ENCODE measurements around the gene CAMTA2. TPM values are rescaled to one million over a fixed set of nuclear protein-coding genes. Genes with fewer than 3 reads are reported as not detected.

CAMTA2 gene
- total and polyA plus RNA-seq, 2 experiments from 2014 or later = 4.4 to 8.7 TPM

DNA sequence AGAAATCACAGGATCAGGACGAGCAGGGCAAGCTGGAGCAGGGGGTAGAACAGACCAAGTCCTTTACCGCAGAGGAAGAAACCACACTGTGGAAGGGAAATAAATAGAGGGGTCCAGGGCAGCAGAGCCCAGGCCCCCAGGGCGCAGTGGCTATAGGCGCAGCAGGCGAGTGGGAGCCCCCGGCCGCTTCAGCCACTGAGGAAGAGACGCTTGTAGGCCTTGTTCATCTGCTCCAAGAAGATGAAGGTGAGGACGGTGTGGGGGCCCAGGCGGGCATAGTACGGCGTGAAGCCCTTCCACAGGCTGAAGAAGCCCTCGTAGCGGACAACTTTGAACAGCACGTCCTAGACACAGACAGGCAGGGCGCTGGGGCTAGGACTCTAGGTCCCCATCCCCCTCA is 49.9 kb downstream of the CAMTA2 start:
- peaks cover 59% of the 10 kb centered on the region for H3K36me3 Mint-ChIP-seq (ENCODE audit: low read depth)
- no peaks in the 10 kb centered on the region for H3K9me2 ChIP-seq (ENCODE audit: insufficient read depth)
- H3K4me1 Mint-ChIP-seq = peaks cover 37% of the 10 kb centered on the region

More for the DNA sequence above, 49.9 kb downstream of the CAMTA2 start:
- H2AFZ ChIP-seq = no peak overlapping the region
- H3K27ac ChIP-seq (ENCODE audit: low read depth) = no peak overlapping the region
- no peaks in the 10 kb centered on the region for H3K27me3 ChIP-seq (ENCODE audit: insufficient read depth)
- 0 out of 3 replicates have a peak overlapping the region, but pooled peaks have one; percentile 5 for H3K4me3 Mint-ChIP-seq
- no peak overlapping the region for H3K4me2 ChIP-seq
- DNase-seq (ENCODE audit: low spot score) (no peak), ATAC-seq (no peak)
- peaks cover 16% of the 10 kb centered on the region for H3K27me3 Mint-ChIP-seq (ENCODE audit: insufficient read depth, low read depth, poor library complexity)
- no peak overlapping the region for H3K4me3 ChIP-seq
- H3K27ac Mint-ChIP-seq = no peak overlapping the region
- no peaks in the 10 kb centered on the region for H3K9me3 Mint-ChIP-seq
- no peaks in the 10 kb centered on the region; the same call in 1 of the 2 replicates for H3K36me3 ChIP-seq (ENCODE audit: insufficient read depth)
- H3F3A ChIP-seq (replicated peaks; ENCODE audit: low read depth) = peaks cover 24% of the 10 kb centered on the region
- H4K20me1 ChIP-seq (replicated peaks; ENCODE audit: insufficient read depth) = peaks cover 12% of the 10 kb centered on the region; the same call in 1 of the 2 replicates
- TF ChIP-seq ZNF114 (CRISPR knock-in tag; IDR thresholded peaks at IDR 0.05) = no peak
- TF ChIP-seq, protein P1, sequence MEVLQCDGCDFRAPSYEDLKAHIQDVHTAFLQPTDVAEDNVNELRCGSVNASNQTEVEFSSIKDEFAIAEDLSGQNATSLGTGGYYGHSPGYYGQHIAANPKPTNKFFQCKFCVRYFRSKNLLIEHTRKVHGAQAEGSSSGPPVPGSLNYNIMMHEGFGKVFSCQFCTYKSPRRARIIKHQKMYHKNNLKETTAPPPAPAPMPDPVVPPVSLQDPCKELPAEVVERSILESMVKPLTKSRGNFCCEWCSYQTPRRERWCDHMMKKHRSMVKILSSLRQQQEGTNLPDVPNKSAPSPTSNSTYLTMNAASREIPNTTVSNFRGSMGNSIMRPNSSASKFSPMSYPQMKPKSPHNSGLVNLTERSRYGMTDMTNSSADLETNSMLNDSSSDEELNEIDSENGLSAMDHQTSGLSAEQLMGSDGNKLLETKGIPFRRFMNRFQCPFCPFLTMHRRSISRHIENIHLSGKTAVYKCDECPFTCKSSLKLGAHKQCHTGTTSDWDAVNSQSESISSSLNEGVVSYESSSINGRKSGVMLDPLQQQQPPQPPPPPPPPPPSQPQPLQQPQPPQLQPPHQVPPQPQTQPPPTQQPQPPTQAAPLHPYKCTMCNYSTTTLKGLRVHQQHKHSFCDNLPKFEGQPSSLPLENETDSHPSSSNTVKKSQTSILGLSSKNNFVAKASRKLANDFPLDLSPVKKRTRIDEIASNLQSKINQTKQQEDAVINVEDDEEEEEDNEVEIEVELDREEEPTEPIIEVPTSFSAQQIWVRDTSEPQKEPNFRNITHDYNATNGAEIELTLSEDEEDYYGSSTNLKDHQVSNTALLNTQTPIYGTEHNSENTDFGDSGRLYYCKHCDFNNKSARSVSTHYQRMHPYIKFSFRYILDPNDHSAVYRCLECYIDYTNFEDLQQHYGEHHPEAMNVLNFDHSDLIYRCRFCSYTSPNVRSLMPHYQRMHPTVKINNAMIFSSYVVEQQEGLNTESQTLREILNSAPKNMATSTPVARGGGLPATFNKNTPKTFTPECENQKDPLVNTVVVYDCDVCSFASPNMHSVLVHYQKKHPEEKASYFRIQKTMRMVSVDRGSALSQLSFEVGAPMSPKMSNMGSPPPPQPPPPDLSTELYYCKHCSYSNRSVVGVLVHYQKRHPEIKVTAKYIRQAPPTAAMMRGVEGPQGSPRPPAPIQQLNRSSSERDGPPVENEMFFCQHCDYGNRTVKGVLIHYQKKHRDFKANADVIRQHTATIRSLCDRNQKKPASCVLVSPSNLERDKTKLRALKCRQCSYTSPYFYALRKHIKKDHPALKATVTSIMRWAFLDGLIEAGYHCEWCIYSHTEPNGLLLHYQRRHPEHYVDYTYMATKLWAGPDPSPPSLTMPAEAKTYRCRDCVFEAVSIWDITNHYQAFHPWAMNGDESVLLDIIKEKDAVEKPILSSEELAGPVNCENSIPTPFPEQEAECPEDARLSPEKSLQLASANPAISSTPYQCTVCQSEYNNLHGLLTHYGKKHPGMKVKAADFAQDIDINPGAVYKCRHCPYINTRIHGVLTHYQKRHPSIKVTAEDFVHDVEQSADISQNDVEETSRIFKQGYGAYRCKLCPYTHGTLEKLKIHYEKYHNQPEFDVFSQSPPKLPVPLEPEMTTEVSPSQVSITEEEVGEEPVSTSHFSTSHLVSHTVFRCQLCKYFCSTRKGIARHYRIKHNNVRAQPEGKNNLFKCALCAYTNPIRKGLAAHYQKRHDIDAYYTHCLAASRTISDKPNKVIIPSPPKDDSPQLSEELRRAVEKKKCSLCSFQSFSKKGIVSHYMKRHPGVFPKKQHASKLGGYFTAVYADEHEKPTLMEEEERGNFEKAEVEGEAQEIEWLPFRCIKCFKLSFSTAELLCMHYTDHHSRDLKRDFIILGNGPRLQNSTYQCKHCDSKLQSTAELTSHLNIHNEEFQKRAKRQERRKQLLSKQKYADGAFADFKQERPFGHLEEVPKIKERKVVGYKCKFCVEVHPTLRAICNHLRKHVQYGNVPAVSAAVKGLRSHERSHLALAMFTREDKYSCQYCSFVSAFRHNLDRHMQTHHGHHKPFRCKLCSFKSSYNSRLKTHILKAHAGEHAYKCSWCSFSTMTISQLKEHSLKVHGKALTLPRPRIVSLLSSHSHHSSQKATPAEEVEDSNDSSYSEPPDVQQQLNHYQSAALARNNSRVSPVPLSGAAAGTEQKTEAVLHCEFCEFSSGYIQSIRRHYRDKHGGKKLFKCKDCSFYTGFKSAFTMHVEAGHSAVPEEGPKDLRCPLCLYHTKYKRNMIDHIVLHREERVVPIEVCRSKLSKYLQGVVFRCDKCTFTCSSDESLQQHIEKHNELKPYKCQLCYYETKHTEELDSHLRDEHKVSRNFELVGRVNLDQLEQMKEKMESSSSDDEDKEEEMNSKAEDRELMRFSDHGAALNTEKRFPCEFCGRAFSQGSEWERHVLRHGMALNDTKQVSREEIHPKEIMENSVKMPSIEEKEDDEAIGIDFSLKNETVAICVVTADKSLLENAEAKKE (CRISPR knock-in tag; IDR thresholded peaks at IDR 0.05) = no peak
- TF ChIP-seq ZNF331 (CRISPR knock-in tag; IDR thresholded peaks at IDR 0.05; ENCODE audit: low read depth) = no peak
- no peak for TF ChIP-seq CREB1 (CRISPR knock-in tag; IDR thresholded peaks at IDR 0.05; ENCODE audit: low read depth)
- TF ChIP-seq EZH2phosphoT487 (IDR thresholded peaks at IDR 0.05; ENCODE audit: unreplicated experiment) = no peak
- no peak for TF ChIP-seq EZH2 (IDR thresholded peaks at IDR 0.05; ENCODE audit: low read depth, unreplicated experiment)
- TF ChIP-seq STAT1 (IDR thresholded peaks at IDR 0.05; ENCODE audit: unreplicated experiment) = no peak
- no peak for TF ChIP-seq NANOG (IDR thresholded peaks at IDR 0.05; ENCODE audit: borderline replicate concordance)
- TF ChIP-seq JUNB (IDR thresholded peaks at IDR 0.05; ENCODE audit: unreplicated experiment) = no peak
- TF ChIP-seq, protein P2, sequence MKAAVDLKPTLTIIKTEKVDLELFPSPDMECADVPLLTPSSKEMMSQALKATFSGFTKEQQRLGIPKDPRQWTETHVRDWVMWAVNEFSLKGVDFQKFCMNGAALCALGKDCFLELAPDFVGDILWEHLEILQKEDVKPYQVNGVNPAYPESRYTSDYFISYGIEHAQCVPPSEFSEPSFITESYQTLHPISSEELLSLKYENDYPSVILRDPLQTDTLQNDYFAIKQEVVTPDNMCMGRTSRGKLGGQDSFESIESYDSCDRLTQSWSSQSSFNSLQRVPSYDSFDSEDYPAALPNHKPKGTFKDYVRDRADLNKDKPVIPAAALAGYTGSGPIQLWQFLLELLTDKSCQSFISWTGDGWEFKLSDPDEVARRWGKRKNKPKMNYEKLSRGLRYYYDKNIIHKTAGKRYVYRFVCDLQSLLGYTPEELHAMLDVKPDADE (IDR thresholded peaks at IDR 0.05) = no peak
- TF ChIP-seq POLR2AphosphoS5 (IDR thresholded peaks at IDR 0.05; ENCODE audit: low read depth) = no peak
- TF ChIP-seq, protein P3, sequence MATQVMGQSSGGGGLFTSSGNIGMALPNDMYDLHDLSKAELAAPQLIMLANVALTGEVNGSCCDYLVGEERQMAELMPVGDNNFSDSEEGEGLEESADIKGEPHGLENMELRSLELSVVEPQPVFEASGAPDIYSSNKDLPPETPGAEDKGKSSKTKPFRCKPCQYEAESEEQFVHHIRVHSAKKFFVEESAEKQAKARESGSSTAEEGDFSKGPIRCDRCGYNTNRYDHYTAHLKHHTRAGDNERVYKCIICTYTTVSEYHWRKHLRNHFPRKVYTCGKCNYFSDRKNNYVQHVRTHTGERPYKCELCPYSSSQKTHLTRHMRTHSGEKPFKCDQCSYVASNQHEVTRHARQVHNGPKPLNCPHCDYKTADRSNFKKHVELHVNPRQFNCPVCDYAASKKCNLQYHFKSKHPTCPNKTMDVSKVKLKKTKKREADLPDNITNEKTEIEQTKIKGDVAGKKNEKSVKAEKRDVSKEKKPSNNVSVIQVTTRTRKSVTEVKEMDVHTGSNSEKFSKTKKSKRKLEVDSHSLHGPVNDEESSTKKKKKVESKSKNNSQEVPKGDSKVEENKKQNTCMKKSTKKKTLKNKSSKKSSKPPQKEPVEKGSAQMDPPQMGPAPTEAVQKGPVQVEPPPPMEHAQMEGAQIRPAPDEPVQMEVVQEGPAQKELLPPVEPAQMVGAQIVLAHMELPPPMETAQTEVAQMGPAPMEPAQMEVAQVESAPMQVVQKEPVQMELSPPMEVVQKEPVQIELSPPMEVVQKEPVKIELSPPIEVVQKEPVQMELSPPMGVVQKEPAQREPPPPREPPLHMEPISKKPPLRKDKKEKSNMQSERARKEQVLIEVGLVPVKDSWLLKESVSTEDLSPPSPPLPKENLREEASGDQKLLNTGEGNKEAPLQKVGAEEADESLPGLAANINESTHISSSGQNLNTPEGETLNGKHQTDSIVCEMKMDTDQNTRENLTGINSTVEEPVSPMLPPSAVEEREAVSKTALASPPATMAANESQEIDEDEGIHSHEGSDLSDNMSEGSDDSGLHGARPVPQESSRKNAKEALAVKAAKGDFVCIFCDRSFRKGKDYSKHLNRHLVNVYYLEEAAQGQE (IDR thresholded peaks at IDR 0.05; ENCODE audit: unreplicated experiment) = no peak
- TF ChIP-seq, protein P4, sequence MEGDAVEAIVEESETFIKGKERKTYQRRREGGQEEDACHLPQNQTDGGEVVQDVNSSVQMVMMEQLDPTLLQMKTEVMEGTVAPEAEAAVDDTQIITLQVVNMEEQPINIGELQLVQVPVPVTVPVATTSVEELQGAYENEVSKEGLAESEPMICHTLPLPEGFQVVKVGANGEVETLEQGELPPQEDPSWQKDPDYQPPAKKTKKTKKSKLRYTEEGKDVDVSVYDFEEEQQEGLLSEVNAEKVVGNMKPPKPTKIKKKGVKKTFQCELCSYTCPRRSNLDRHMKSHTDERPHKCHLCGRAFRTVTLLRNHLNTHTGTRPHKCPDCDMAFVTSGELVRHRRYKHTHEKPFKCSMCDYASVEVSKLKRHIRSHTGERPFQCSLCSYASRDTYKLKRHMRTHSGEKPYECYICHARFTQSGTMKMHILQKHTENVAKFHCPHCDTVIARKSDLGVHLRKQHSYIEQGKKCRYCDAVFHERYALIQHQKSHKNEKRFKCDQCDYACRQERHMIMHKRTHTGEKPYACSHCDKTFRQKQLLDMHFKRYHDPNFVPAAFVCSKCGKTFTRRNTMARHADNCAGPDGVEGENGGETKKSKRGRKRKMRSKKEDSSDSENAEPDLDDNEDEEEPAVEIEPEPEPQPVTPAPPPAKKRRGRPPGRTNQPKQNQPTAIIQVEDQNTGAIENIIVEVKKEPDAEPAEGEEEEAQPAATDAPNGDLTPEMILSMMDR (conservative IDR thresholded peaks at IDR 0.05; ENCODE audit: low read depth in 2 of 2) = no peak
- peaks cover 26% of the 10 kb centered on the region for H3K79me2 ChIP-seq (replicated peaks; ENCODE audit: insufficient read depth)
- H3K4me1 ChIP-seq (ENCODE audit: insufficient read depth) = peaks cover 16% of the 10 kb centered on the region

All from GM23338 (cell line).